GM12864 (cell line): ENCODE measurements around the gene MYL5.

ENCODE experiments used
- DNase-seq: peaks from one replicate; pipeline ENCODE4 v3.0.0-alpha.2; 2011; ENCODE audit warnings: low read depth
- H3K4me3 ChIP-seq: 2 replicates; pipeline ENCODE4 v1.5.1; 2011; ENCODE audit warnings: mild to moderate bottlenecking, low read depth, low read length, control low read depth
- TF ChIP-seq, protein P1 (sequence below): IDR thresholded peaks from 2 replicates; pipeline ENCODE4 v1.5.1; 2011; ENCODE audit warnings: low read depth, mild to moderate bottlenecking, moderate library complexity, low read length, control low read depth, inconsistent platforms; ENCODE audit errors: missing control alignments

The MYL5 gene

DNA sequence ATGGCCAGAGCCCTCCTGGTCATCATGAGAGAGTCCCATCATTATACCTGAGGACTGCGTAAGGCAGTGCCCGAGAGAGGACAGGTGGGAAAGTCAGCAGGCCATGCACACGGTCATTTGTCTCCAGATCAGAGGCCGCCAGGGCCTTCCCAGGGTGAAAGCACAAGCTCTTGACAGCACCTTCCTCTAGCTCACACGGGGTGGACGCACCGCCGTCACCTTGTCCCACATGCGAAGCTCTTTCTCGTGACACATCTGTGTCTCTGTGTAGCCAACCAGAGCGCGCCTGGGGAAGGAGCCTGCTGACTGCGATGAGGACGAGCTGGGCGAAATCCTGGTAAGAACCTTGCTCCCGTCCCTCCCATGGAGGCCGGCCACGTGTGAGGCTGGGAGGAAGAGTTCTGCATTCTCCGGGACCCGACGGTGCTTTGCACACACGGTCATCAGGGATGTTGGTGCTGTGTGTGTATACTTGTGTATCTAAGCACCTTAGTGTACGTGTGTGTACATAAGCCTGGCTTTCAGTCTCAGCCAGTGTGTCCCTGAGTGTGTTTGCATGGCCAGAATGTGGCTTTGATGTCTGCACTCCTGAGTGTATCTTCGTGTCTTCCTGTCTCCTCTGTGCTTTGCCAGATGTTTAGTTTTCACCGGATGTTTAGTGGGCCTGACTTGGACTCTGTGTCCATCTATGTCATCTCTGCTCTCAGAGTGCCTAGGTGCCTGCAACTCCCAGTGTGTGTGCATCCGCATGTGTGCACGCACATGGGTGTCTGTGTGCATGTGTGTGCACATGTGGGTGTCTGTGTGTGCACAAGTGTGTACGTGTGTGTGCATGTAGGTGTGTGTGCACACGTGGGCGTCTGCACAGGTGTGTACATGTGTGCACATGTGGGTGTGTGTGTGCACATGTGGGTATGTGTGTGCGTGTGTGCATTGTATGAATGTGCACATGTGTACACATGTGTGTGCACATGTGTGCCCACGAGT lies 15.4 kb upstream of the MYL5 start:
- DNase-seq = no peak
- no peak overlapping the region for H3K4me3 ChIP-seq
- TF ChIP-seq, protein P1, sequence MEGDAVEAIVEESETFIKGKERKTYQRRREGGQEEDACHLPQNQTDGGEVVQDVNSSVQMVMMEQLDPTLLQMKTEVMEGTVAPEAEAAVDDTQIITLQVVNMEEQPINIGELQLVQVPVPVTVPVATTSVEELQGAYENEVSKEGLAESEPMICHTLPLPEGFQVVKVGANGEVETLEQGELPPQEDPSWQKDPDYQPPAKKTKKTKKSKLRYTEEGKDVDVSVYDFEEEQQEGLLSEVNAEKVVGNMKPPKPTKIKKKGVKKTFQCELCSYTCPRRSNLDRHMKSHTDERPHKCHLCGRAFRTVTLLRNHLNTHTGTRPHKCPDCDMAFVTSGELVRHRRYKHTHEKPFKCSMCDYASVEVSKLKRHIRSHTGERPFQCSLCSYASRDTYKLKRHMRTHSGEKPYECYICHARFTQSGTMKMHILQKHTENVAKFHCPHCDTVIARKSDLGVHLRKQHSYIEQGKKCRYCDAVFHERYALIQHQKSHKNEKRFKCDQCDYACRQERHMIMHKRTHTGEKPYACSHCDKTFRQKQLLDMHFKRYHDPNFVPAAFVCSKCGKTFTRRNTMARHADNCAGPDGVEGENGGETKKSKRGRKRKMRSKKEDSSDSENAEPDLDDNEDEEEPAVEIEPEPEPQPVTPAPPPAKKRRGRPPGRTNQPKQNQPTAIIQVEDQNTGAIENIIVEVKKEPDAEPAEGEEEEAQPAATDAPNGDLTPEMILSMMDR = no peak

DNA sequence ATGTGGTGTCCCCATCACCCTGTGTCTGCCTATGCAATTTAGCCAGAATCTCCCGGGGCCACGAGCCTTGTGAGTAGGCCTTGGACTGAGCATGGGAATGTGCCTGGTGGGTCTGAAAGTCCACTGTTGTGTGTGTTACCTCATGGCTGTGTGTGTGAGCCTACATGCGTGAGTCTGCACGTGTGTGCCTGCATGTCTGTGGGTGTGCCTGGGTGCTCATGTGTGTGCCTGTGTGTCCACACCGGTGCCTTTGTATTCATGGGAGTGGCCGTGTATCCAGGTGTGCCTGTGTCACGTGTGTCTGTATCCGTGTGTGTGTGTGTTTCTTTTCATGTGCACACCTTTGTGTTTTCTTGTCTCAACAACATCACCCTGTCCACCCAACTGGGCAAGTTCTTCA lies 14.5 kb upstream of the MYL5 start:
- TF ChIP-seq, protein P1 = no peak
- DNase-seq = no peak
- no peak overlapping the region for H3K4me3 ChIP-seq

DNA sequence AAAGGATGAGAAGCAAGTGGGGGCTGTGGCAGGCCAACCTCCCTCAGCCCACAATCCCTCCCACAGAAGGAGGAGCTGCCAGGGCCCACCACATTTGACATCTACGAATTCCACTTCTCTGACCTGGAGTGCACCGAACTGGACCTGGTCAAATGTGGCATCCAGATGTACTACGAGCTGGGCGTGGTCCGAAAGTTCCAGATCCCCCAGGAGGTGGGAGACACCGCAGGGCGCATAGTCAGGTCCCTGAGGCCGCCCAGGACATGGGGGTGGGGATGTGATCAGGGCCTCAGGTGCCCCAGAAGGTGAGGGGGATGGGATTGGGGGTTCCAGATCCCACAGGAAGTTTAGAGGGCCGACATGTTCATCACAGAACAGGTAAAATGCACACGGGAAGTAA lies 13.9 kb upstream of the MYL5 start:
- no peak for DNase-seq
- TF ChIP-seq, protein P1 = no peak
- no peak overlapping the region for H3K4me3 ChIP-seq

DNA sequence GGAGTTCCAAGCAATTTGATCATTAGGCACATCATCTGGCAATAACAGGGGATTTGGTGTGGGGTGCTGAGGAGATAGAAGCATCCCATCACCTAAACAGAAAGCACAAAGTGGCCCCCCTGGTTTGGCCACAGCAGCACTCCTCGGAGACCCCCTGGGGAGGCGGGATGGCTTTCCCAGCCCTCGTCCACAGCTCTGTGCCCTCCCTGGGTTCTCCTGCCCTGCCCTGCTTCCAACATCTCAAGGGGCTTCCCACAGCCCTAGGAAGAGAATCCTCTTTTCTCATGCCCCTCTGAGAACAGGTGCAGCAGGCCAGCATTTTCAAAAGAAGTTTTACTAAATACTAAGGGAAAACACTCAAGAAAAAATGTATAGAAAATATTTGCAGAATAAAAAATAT lies 13.1 kb upstream of the MYL5 start:
- H3K4me3 ChIP-seq = no peak overlapping the region
- TF ChIP-seq, protein P1 = no peak
- DNase-seq = no peak

DNA sequence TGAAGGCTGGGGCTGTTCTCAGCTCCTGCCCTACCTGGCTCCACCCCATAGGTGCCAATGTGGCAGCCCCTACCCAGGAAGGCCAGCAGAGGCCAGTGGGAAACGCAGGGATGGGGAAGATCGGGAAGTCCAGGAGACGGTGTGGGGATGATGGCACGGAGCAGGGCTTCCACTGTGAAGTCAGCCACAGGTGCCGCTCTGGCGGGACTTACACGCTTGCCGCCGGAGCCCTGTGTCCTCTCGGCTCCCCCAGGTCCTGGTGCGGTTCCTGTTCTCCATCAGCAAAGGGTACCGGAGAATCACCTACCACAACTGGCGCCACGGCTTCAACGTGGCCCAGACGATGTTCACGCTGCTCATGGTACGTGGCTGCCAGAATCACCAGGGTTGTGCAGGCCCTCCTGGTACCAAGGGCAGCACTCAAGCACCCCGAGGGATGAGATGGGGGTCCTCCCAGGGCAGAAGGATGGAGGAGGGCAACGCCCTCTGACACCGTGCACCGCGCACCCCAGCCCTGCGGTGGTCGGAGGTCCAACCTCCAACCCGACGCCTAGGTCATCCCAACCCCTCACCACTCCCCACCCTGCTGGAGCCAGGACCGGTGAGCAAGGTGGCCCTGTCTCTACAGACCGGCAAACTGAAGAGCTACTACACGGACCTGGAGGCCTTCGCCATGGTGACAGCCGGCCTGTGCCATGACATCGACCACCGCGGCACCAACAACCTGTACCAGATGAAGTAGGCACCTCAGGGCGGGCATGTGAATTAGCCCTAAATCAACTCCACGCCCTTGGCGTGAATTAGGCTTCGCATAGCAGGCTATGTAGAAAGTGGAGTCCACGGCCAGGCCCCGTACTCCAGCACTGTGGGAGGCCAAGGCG lies 12.2 kb upstream of the MYL5 start:
- no peak overlapping the region for H3K4me3 ChIP-seq
- TF ChIP-seq, protein P1 = no peak
- DNase-seq = no peak

DNA sequence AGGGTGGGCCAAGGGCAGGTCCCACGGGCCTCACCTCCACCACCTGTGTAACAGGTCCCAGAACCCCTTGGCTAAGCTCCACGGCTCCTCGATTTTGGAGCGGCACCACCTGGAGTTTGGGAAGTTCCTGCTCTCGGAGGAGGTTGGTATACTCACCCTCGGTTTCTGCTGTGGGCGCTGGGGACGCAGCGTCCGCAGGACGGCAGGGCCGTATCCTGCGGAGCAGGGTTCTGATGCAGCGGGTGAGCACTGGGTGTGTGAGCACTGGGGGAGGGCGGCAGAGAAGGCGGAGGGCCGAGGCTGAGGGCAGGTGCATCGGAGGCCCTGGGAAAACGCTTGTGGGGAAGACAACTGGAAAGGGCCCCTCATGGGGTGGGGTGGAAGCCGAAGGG lies 11.3 kb upstream of the MYL5 start:
- H3K4me3 ChIP-seq = peak overlapping the region; percentile 57
- TF ChIP-seq, protein P1 = no peak
- no peak for DNase-seq
